GM18499 (cell line): ENCODE measurements around the gene RAPGEF6.
"Not testable (repeated sequence)": the region's sequence is repeated elsewhere in the genome, so short reads cannot be mapped to it uniquely, and the experiment has no call there.

Experiments
- ATAC-seq: cut with Tn5 transposase; IDR thresholded peaks from one replicate; pipeline ENCODE4 v1.9.1; 2021; ENCODE audit warnings: moderate number of reproducible peaks; ENCODE audit not compliant: insufficient read depth, unreplicated experiment

RAPGEF6 gene

DNA sequence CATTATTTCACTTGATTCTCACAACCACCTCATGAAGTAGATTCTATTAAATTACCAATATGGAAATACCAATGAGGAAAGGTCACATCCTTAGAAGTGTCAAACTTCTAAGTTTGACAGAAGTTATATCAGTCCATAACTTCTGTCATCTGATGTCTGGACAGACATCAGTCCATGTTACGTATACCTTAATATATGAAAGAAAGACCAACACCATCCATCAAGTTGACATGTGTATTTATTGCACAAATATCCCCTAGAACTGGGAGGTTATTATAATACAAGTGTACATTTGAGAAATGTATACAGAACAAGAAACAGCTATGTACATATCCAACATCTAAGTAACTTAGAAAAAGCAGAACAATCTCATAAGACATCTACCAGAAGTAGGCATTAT lies 6.5 kb upstream of the RAPGEF6 start:
- ATAC-seq = no peak

DNA sequence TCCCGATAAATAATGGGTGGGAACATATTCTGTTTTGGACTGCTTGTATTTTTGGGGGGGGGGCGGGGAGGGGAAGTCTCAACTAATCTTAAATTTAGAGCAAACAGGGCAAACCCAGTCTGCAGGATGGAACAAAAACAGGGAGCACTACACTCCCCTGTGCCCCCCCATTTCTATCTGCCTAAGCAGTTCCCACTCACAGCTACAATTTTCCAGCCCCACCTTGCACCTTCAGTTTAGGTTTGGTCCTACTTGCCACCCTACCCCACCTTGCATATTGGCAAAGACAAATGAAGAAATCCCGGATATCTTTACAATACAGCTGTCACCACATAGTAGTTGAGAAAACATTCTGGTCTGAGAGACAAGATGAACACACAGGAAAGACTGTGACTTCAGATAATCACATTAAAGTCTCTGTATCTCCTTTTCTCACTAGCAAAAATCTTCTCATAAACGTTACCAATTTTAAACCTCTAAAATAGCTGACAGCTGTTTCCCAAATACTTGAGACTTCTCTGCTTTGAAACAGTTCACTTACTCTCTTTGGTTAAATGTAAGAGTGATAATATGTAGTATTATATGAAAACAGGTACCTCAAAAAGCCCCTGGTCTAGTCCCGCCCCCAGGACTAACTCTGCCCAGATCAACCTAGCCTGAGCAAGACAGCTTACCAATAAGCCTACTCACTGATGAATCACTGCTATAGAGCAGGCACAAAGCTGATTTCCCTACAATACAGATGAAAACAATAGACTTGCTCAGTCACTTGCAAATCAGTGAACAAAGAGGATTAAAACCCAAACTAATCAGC lies 5.2 kb upstream of the RAPGEF6 start:
- ATAC-seq = peak; percentile 65

DNA sequence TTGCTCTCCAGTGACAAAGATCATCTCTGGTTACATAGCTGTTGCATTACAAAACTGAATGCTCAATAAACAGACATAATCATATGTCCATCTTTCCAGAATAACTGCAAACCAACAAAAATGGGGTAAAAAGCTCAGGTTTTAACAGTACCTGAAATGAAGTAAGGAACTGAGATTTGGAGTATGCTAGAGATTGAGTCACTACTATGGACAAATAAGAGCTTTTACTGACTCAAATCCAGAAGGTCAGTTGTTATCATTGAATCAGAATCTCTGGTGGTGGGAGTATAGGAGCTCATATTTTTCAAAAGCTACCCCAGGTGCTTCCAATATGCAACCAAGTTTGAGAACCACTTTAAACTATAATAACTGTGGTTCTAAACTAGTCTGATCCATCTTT lies 4.1 kb upstream of the RAPGEF6 start:
- ATAC-seq = no peak

DNA sequence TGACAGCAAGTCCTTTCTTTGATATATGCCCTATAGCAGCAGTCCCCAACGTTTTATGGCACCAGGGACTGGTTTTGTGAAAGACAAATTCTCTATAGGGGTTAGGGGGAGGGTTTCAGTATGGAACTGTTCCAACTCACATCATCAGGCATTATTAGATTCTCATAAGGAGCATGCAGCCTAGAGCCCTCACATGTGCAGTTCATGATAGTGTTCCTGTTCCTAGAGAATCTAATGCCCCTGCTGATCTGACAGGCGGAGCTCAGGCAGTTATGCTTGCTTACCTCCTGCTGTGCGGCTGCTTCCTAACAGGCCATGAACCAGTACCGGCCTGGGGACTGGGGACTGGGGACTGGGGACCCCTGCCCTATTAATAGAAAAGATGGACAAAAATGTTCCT lies 2.7 kb upstream of the RAPGEF6 start:
- no peak for ATAC-seq

DNA sequence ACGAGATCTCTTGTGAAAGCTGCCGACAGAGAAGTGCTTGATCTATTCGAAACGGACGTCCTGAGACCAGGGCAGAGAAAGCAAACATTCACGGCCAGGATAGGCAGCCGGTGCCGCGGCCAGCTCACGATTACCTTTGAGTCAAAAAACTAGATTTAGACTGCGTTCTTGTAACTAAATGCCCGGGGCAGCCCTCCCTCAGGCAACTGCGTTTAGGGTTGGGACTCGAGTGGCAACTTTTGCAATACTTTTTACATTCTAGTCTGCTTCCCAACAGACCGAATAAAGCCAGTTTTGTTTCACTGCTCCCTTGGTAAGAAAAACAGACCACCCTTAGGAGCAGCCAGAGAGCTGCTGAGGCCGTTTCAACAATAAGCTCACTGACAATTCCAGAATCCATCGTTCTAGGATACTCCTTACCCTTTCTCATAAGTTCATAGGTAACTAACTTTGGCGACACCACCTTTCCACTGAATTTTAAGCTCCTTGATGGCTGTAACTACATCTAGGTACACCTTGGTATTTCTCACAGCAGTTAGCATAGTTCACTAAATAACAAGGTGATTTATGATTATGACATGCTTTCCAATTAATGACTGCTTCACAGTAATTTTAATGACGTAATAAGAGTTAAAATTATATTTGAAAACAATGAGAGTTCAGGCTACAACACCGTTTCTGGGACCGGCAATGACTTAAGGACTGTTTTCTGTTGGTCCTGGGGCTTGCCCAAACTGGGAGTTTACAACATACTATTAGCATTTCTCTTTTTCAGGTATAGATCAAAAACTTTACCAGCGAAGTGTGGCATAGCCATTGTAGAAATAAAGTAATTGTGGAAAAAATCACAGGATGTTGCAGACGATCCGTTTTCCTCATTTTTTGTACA lies 899 bp upstream of the RAPGEF6 start:
- no peak for ATAC-seq

DNA sequence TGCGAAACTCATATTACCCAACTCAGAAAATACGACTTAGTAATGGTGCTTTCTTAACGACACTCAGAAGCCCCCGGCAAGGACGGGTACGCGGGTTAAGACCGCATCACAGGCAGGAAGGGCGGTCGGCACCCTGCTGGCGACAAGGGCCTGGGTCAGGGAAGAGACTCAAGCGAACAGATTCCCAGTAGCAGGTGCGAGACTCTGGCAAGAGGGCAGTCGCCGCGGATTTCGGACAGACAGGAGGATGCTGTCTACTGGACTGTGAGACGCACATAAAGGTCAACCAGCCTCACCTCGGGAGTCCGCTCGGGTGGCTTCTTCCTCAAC lies 398 bp downstream of the RAPGEF6 start:
- ATAC-seq = peak; percentile 4

DNA sequence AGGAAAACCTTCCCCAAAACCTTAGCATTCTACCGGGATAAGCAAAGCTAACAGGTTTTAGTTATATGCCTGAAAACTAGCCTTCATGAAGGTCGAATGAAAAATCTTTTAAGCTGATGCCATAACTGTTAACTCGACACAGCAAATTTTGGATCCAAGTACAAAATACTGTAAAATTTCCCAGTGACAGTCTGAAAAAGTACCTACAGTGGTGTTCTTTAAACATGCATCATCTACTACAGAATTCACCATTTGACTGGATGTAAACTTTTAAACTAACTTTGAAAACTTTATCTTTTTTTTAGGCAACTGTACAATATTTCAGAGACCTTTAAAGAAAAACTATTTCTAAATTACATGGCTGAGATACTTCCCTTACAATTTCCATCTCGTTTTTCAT lies 791 bp downstream of the RAPGEF6 start:
- ATAC-seq = no peak

DNA sequence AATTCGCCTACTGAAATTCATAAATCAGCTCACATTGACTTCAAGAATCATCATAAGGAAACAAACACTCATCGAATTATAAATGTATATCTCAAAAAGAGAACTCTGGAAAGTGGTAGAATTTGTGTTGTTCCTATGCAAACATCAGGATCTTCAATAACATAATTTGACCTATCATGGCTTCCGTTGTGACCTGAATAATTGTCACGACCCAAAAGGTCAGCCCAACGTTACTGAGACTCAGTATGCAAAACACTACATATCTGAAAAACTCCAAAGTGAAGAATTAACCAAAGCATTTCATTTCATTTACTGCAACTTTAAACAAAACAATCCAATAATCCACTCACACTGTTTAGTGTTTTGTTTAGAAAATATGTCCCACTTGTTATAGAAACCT lies 1.2 kb downstream of the RAPGEF6 start:
- no peak for ATAC-seq

DNA sequence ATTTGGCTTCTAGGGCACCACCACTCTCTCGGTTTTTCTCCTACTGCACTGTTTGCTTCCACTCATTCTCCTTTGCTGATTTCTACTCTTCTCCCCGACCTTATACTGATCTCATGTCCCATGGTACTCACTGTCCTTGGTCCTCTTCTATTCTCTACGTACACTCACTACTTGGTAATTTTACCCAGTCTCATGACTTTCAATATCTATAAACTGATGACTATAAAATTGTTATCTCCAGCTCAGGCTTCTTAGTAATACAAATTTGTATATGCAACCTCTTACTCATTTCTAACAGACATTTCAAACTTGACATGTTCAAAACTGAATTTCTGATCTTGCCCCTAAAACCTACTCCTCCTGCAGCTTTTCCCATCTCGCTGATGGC lies 4.1 kb downstream of the RAPGEF6 start:
- ATAC-seq = no peak

DNA sequence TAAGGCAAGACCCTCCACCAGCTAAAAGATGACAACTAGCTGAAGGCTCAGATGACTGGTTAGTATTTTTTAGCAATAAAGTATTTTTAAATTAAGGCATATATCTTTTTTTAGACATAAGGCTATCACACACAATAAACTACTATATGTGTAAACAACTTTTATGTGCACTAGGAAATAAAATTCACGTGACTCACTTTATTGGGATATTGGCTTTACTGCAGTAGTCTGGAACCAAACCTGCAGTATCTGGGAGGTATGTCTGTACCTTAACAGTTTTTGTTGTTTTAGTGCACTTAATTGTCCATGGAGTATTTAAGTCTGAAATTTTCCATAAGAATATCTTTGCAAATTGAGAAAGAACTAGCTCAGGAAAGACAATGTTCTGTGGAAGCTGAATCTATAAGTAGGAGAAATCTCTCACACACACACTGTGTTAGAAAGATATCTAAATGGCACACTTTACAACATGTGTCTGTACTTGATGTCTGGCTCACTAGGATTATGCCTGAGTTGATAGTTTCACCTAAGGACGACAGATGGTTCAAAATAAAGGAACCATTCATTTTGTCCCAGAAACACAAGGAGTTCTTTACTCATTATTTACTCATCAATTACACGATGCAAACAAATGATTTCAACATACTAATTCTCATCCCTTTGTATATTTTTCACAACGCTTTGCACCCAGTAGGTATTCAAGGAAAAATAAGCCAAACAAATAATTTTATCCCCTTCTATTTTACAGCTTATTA lies 4.6 kb downstream of the RAPGEF6 start:
- ATAC-seq = no peak

DNA sequence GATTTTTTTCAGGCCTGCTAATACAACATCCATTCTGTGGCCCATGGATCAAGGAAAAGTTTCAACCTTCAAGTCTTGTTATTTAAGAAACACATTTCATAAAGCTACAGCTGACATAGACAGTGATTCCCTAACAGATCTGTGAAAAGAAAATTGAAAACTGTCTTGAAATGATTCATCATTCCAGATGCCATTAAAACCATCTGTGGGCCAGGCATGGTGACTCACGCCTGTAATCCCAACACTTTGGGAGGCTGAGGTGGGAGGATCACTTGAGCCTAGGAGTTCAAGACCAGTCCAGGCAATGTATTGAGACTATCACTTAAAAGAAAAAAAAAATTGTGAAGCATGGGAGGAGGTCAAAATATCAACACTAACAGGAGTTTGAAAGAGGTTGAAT lies 6.0 kb downstream of the RAPGEF6 start:
- ATAC-seq = no peak

DNA sequence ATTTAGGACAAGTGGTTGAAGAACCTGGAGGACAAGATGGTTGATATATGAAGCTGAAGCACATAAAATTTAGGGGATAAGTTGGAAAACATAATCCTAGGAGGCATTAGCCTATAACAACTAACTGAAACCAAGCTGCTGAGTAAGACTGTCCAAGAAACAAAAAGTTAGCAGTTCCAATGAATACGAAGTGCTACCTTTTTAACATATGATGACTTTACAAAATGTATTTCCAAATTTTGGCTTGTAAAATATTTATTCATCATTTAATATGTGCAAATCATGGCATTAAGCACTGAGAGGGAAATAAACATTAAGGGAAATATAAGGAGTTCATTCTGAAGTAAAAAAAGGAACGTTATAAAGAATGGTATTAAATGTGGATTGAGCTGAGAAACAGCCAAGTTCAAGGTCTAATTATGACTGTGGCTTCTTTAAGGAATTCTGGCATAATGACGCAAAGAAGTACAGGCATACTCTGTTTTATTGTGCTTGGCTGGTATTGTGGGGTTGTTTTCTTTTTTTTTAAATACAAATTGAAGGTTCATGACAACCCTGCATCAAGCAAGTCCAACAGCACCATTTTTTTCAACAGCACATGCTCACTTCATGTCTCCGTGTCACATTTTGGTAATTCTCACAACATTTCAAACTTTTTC lies 7.7 kb downstream of the RAPGEF6 start:
- no peak for ATAC-seq

DNA sequence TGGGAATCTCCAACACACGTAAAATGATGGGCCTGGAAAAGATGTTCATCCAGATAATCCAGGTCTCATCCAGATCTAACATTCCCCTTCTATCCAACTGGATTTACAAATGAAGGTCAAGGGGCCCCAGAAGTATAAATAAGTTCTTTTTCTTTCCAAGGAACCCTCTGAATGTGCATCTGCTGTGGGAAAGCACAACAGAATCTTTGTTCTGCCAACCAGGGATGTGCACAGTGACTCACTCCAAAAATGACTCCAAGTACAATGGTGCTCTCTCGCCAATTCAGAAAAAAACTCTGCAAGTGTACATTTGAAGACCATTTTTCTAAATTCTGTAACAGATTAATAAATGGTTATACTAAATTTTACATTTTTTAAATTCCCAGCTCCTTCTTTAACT lies 12.4 kb downstream of the RAPGEF6 start:
- ATAC-seq = no peak

DNA sequence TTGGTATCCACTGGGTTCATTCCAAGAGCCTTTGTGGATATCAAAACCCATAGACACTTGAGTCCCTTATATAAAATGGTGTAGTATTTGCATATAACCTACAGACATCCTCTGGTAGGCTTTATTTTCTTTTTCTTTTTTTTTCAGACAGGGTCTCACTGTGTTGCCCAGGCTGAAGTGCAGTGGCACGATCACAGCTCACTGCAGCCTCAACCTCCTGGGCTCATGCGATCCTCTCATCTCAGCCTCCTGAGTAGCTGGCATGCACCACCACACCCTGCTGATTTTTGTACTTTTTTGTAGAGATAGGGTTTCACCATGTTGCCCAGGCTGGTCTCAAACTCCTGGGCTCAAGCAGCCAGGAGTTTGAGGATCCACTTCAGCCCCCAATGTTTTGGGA lies 13.9 kb downstream of the RAPGEF6 start:
- not testable (repeated sequence) for ATAC-seq

DNA sequence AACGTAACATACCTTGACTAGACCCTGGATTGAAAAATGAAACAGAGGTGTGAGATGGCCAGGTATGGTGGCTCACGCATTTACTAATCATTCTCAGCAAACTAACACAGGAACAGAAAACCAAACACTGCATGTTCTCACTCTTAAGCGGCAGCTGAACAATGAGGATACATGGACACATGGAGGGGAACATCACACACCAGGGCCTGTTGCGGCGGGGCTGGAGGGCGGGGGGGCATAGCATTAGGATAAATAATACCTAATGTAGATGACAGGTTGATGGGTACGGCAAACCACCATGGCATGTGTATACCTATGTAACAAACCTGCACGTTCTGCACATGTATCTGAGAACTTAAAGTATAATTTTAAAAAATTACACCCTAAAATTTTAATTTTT lies 15.9 kb downstream of the RAPGEF6 start:
- ATAC-seq = no peak

DNA sequence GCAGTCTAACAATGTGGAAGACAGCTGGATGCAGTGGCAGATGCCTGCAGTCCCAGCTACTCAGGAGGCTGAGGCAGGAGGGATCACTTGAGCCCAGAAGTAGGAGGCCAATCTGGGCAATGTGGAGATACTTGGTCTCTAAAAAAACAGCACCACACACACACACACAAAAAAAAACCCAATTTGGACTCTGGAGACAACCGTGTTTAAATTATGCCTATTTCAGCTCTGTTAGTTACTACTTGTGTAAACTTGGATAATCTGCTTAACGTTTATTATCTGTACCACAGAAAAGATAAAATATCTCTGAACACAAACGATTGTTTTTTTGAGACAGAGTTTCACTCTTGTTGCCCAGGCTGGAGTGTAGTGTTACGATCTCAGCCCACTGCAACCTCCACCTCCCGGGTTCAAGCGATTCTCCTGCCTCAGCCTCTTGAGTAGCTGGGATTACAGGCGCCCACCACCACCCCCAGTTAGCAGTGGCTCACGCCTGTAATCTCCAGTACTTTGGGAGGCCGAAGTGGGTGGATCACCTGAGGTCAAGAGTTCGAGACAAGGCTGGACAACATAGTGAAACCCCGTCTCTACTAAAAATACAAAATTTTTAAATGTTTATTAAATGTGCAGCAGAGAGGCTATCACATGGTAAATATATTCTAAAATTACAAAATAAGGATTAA lies 17.7 kb downstream of the RAPGEF6 start:
- no peak for ATAC-seq

DNA sequence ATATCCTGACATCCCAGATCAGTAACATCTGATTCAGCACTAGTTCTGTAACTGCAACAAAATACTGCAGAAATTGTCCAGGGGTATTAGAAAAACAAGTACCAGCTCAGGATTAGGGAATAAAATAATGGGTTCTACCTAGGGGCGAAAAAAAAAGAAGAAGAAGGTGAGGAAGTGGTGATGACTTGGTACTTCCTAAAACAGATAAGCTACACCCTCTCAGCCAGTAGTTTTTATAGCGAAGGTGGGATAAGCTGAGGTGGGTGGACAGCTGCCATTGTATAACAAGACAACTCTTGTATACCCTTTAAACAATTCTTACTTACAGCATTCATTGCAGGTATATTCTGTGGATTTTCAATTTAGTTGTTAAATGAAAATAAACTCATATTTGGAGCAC lies 19.1 kb downstream of the RAPGEF6 start:
- ATAC-seq = no peak

DNA sequence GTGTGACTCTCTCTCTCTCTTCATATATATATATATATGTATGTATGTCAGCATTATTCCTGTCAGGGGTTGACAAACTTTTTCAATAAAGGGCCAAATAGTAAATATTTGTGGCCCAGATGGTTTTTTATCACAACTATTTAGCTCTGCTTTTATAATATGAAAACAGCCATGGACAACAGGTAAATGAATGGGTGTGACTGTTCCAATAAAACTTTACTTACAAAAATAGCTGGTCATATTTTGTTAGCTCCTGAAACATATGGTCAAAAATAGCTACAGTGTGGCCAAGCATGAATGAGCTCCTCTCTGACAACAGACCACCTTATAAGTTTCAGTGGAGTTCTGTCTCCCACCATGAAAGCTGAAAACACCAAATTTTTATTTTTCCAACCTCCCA lies 21.6 kb downstream of the RAPGEF6 start:
- no peak for ATAC-seq

DNA sequence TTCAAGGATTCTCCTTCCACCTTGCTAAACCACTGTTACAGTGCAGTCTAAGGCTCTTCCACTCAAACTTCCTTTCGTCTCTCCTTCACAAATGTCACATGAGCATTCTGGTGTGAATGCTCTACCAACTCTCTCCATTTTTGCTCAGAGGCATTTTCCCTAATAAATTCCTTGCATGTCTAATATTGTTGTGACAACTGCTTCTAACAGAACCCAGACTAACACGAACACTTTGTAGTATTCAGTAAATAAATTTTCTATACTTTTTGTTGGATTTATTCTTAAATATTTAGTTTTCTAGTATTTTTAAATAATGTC lies 24.0 kb downstream of the RAPGEF6 start:
- ATAC-seq = no peak
